Epithelial cell of proximal tubule (primary cell): Measurements from ENCODE around the gene CSNK2B. TPM values are rescaled to one million over a fixed set of nuclear protein-coding genes. Genes with fewer than 3 reads are reported as not detected.

Source experiments
- DNase-seq: peaks from one replicate; pipeline ENCODE4 v3.0.0-alpha.2; 2011; ENCODE audit warnings: low read depth
- H3K4me3 ChIP-seq: 2 replicates; pipeline ENCODE4 v1.5.1; 2011; ENCODE audit warnings: low read depth, mild to moderate bottlenecking, low read length
- CTCF ChIP-seq: conservative IDR thresholded peaks from 2 replicates; pipeline ENCODE4 v1.5.1; 2012; ENCODE audit warnings: low read depth, mild to moderate bottlenecking, low read length
- total RNA-seq: library from RNA; depleted of rRNA; stranded (reverse); fragments of >200 nt; gene quantifications from 2 replicates; pipeline ENCODE4 v1.2.3, GENCODE V29; 2015

The CSNK2B gene
- total RNA-seq, 1 donor from 2014 or later = 435 TPM

DNA sequence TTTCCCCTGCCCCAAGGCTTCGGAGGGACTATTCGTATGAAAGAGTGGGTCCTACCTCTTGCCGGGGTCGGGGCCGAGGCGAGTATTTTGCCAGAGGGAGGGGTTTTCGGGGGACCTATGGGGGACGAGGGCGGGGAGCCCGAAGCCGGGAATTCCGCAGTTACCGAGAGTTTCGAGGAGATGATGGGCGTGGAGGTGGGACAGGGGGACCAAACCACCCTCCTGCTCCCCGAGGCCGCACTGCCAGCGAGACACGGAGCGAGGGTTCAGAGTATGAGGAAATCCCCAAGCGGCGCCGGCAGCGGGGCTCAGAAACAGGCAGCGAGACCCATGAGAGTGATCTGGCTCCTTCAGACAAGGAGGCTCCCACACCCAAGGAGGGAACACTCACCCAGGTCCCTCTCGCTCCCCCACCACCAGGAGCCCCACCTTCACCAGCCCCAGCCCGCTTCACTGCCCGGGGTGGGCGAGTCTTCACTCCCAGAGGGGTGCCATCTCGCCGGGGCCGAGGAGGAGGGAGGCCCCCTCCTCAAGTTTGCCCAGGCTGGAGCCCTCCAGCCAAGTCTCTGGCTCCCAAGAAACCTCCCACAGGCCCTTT is 34.1 kb upstream of the CSNK2B start:
- H3K4me3 ChIP-seq = no peak overlapping the region
- DNase-seq = no peak
- TF ChIP-seq CTCF = no peak

GRCh38 chr6:31632279-31632946 is 33.5 kb upstream of the CSNK2B start:
- no peak overlapping the region for H3K4me3 ChIP-seq
- DNase-seq = no peak
- no peak for TF ChIP-seq CTCF

GRCh38 chr6:31633447-31633846 is 32.4 kb upstream of the CSNK2B start:
- no peak for DNase-seq
- TF ChIP-seq CTCF = no peak
- no peak overlapping the region for H3K4me3 ChIP-seq

- no peak for TF ChIP-seq CTCF
- no peak overlapping the region for H3K4me3 ChIP-seq
- no peak for DNase-seq
Measured at GRCh38 chr6:31634131-31634530, 31.7 kb upstream of the CSNK2B start.

GRCh38 chr6:31634969-31635575 is 30.8 kb upstream of the CSNK2B start:
- H3K4me3 ChIP-seq = no peak overlapping the region
- TF ChIP-seq CTCF = no peak
- DNase-seq = no peak

DNA sequence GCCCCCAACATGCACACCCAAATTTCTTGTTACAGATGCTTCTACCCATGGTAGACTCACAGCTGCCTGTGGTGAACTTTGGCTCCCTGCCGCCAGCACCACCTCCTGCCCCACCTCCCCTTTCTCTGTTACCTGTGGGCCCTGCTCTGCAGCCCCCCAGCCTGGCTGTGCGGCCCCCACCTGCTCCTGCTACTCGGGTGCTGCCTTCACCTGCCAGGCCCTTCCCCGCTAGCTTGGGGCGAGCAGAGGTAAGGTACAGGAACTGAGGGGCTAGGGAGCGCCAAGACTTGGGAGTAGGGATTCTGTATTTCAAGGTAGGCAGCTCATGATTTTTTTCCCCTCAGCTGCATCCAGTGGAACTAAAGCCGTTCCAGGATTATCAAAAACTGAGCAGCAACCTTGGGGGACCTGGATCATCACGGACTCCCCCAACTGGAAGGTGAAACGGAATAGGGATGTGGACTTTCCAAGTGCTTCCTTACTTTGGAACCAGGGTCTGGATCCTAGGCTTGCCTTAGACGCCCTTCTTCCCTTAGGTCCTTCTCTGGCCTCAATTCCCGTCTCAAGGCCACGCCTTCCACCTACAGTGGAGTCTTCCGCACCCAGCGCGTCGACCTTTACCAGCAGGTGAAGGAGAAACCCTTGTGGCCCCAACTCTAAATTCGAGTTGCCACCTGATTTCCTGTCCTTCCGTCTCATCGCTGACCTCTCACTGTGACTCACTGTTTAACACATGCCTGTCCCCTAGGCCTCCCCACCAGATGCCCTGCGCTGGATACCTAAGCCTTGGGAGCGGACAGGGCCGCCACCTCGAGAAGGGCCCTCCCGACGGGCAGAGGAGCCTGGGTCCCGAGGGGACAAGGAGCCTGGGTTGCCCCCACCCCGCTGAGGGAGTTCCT is 28.9 kb upstream of the CSNK2B start:
- no peak for DNase-seq
- TF ChIP-seq CTCF = no peak
- H3K4me3 ChIP-seq = no peak overlapping the region
